Lower lobe of right lung (tissue), 1 donor: ENCODE measurements around the gene ZAR1. TPM values are rescaled to one million over a fixed set of nuclear protein-coding genes. Genes with fewer than 3 reads are reported as not detected.

Experiments
- total RNA-seq: library from RNA; stranded (reverse); fragmentation: NEBNext Ultra II Directional; extraction: Animal tissue kit (Norgen Biotek cat#: 25700); gene quantifications from one replicate; pipeline ENCODE4 v1.2.1, GENCODE V29; 2021
- donor health status: DM: no; HTN: yes; CAD: no; lungs with severe emphysema.

The ZAR1 gene
- total RNA-seq, 1 donor from 2014 or later, result not detected

Other genes starting within 250 kb of the ZAR1 start
- gene TEC, start 220.4 kb upstream of the ZAR1 start, total RNA-seq, result 7.4 TPM
- gene SLAIN2, start 148.7 kb upstream of the ZAR1 start, total RNA-seq, result 91.6 TPM
- 1.6 TPM for gene SLC10A4, start 6.9 kb upstream of the ZAR1 start, total RNA-seq